IPS-11a (cell line): Measurements from ENCODE around the gene SMYD3.
"Not testable (repeated sequence)": the region's sequence is repeated elsewhere in the genome, so short reads cannot be mapped to it uniquely, and the experiment has no call there.

Experiments used
- H3K4me3 ChIP-seq: one replicate; pipeline ENCODE4 v1.5.1; 2013; ENCODE audit warnings: low read depth, low read length, control low read depth

The SMYD3 gene

DNA sequence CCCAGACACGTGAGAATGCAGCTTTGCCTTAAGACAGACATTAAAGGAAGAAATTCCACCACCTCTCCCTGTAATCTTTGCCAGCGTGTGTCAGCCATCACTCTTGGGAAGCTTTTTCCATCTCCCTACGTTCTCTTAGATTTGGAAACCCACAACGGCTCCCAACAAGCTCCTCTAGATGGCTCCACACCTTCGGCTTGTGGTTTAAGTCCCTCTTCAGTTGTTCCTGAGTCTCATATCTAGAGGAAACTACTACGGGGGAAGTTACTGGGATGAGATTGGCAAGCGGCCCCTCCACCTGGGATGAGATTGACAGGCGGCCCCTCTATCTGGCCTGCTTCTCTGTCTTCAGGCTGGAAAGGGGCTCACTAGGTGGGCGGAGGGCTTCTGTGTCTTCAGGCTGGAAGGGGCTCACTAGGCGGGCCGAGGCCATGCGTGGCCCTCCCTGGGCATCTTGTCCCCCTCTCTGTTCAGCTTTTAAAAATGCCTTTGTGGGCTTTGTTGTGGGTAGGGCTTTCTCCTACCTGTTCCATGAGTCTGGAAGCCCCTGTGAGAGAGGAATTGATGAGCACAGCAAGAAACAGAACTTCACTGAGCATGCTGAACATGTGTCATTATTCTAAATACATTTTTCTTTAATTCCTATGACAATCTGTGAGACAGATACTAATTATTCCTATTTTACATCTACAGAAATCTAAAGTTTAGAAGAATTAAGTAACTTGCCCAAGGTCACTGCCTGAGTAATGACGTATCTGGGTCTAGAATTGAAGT lies 681.8 kb downstream of the SMYD3 start:
- H3K4me3 ChIP-seq = no peak overlapping the region

DNA sequence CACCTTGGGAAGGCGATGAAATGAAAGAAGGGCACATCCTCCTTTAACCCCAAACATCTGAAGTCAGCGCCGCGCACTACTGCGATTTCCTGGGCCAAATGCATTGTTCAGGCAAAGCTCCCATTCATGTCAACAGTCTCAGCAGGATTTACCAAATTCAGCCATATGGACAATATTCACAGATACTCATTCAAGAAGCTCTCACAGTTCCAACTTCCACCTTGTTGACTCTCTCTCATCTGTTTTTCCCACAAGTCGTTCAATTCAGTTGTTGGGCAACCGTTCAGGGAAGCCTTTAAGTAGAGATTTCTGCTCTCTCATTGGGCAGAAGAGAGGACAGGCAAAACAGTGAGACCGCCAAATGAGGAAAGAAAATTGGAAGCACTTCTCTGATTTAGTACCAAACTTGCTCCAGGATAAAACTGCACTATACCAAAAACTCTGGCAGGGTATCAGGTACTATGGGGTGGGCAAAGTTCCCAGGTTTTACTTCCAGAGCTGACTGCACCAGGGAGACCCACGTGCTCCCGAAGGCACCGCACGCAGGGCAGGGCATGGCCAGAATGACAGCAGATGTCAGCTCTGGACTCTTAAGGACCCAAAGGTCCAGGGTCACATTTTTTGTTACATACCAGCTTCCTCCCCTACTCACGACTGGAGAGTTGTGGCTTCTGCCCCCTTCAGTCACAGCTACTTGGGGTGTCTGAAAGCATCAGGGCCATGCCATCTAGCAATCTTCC lies 683.5 kb downstream of the SMYD3 start:
- no peak overlapping the region for H3K4me3 ChIP-seq

DNA sequence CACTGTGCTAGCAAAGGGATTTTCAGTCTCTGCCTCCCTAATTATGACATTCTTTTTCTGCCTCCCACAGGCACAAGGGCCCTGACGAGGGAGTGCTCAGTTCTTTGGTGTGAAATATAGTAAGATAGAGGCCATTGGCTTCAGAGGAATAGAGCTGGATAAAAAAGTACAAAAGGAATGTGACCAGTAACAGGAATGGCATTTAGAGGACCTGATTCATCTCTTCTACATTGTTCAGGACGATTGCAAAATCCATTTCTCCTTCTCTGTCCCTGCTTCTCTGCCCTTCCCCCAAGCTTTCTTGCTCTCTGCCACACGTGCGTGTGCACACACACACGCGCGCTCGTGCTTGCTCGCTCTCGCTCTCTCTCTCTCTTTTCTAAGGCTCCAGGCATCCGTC lies 684.1 kb downstream of the SMYD3 start:
- no peak overlapping the region for H3K4me3 ChIP-seq

DNA sequence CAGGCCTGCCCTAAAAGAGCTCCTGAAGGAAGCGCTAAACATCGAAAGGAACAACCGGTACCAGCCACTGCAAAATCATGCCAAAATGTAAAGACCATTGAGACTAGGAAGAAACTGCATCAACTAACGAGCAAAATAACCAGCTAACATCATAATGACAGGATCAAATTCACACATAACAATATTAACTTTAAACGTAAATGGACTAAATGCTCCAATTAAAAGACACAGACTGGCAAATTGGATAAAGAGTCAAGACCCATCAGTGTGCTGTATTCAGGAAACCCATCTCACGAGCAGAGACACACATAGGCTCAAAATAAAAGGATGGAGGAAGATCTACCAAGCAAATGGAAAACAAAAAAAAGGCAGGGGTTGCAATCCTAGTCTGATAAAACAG lies 688.7 kb downstream of the SMYD3 start:
- not testable (repeated sequence) for H3K4me3 ChIP-seq

DNA sequence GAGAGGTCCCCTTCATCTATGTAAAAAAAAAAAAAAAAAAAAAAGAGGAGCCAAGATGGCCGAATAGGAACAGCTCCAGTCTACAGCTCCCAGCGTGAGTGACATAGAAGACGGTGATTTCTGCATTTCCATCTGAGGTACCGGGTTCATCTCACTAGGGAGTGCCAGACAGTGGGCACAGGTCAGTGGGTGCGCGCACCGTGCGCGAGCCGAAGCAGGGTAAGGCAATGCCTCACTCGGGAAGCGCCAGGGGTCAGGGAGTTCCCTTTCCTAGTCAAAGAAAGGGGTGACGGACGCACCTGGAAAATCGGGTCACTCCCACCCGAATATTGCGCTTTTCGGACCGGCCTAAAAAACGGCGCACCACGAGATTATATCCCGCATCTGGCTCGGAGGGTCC lies 690.6 kb downstream of the SMYD3 start:
- not testable (repeated sequence) for H3K4me3 ChIP-seq

DNA sequence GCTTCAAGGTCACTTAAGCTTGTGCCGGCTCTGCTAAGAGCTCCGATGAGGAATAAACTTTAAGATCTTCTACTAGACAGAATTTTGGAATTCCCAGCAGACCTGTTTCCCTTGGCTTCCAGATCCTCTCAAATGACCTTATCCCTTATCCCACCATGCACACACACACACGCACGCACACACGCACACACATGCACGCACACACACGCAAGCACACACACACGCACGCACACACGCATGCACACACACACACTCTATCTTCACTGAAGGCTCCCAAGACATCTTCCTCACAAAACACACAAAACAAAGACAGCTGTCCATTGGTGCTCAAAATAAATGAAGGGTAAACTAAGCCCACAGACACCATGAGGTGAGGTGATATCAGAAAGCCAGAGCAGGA lies 692.4 kb downstream of the SMYD3 start:
- H3K4me3 ChIP-seq = no peak overlapping the region

DNA sequence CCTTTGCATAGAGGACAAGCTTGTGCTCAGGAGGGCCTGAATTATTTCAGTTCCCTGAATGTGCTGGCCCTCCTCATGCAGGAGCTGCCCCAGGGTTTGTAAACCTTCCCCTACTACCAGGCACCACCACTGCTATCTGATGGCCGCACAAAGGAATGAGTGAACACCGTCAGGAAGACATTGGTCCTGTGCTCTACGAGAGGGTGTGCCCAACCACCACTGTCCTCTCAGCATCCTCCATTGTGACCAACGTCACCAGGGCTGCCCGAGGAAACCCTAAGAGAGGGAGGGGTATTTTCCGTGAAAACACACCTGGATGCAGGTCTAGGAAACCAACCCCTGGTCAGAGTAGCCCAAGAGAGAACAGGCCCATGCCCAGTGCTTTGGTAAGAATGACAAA lies 694.8 kb downstream of the SMYD3 start:
- no peak overlapping the region for H3K4me3 ChIP-seq

DNA sequence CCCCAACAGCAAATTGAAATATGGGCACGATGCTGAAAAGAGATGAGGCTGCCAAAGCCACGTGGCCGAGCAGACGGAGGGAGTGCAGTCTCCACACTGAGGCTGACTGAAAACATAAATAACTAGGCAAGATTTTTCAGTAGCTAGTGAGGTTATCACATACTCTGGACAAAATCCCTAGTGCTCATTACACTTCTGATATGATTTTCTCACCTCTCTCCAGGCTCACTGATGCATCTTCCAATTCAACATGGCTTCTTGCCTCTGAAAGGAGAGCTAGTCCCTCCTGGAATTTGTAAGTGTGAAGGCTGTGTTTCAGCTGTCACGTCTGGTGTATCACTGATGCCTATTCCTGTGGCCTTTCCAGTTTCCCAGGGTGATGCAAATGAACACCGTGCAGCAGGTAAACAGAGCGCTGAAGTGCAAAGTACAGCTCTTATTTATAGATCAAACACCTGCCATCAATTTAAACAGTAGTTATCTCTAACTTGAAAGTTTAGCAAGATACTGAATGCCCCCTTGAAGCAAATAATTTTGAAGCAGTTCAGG lies 696.2 kb downstream of the SMYD3 start:
- H3K4me3 ChIP-seq = no peak overlapping the region

DNA sequence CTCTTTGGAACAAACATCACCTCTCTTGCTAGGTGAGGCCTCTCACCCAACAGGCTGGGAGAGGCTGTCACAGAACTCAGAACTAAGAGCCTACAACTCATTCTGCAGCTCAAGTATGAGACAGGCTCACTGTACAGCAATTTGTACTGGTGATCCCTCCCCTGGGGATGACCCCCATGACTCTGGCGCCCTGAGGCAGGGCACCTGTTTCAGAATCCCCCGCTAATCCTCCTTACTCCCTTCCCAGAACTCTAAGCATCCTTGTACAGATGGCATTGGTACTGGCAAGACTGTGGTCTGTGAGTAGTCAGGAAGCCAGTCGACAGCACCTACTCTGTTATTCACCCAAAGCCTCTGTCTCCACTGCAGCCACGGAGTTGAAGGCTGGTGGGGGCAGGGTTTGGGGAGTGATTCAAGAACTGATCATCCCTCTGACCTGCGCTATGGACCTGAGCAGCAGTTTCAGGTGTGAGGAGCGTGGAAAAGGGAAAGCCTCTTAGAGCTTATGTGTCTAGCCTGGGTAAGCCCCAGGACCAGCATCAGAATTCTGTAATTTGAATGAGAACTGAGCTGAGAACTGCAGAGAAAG lies 696.8 kb downstream of the SMYD3 start:
- H3K4me3 ChIP-seq = no peak overlapping the region

DNA sequence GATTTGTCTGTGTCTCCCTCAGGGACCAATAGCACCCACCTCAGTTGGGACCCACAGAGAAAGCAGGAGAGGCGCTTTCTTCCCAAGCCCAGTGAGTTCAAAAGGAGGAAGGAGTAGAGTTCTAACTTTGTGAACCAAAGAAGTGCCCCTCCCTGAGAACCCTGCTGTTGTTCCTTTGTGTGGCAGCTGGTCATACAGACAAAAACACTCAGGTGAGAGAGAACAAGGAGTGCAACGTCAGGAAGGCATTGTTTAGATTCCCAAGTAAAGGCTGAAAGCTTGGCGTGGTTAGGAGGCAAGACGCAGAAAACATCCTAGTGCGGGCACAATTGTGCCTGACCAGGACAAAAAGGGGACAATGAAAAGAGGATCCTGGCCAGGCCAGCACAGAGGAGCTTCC lies 697.7 kb downstream of the SMYD3 start:
- no peak overlapping the region for H3K4me3 ChIP-seq

DNA sequence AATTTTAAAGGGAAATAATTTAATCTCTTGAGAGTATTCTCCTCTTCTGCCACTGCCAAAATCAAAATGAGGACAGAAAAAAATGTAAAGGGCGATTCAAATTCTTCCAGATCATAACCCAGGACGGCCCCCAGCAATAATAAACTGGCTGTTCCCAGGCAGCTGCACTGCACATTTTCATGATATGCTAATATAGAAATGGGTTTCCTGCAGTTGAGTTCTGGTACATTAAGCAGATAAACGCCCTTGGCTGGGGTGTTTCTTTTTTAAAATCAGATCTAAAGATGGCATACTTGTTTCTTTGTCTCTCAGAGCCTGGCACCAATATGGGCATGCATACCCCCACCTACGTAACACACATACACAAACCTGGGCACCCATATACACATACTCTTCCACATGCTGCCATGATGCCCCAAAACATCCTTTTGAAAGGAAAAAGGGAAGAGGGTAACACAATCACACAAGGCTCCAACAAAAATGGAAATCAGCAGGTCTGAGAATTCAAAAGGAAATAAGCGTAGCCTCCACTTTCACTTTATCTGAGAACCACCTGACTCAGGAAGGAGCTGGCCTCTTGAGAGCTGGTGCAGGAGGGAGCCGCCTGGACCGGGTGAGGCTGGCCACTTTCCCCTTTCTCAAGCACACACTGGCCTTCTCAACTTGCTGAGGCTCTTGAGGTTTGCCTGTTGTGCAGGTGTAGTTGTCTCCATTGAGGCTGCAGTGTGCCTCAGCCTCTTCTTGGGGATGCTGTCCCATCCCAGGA lies 698.9 kb downstream of the SMYD3 start:
- H3K4me3 ChIP-seq = no peak overlapping the region

DNA sequence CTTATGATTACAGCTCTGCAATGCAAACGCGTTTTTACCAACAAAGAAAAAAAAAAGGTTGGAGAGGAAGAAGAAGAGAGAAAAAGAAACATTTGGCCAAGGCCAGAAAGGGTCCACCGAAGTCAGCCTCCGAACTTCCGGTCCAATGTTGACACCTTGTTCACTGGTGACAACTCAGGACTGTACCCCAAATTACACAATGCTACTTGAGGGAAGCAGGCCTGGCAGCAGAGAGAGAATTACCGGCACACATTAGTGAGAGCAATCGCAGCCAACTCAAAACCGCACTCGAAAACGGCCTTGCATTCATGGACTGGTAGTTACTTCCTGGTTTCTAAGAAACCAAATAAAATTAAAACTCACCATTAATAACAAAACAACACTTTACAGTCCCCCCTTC lies 699.8 kb downstream of the SMYD3 start:
- H3K4me3 ChIP-seq = no peak overlapping the region

DNA sequence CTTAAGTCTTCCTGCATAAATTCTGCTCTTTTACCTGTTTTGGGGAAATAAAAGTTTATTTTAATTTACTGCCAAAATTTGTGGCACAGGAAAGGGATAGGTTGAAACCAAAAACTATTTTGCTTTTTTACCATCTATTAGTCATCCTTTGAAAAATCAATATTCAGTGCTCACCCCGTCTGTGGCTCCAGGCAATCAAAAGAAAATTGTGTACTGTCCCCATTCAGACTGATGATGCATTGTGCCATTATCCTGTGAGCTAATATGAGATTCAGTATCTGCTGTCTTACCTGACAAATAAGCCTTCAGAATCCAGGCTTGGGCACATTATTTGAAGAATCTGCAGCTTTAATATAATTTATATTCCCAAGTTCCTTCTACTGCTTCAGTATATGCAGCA lies 701.5 kb downstream of the SMYD3 start:
- no peak overlapping the region for H3K4me3 ChIP-seq

DNA sequence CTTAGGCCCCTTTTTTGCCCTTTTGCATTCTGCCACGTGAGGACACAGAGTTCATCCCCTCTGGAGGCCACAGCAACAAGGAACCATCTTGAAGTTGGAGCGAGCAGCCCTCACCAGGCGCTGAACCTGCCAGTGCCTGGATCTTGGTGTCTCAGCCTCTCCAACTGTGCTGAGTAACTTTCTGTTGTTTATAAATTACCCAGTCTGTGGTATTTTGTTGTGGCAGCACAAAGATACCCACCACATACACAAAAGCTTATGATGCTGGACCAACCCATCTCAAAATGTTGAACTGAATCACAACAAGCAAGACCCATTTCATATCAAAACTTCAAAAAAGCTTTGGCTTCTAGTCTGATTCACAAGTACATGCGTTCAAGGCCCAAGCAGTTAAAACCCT lies 702.4 kb downstream of the SMYD3 start:
- H3K4me3 ChIP-seq = no peak overlapping the region

DNA sequence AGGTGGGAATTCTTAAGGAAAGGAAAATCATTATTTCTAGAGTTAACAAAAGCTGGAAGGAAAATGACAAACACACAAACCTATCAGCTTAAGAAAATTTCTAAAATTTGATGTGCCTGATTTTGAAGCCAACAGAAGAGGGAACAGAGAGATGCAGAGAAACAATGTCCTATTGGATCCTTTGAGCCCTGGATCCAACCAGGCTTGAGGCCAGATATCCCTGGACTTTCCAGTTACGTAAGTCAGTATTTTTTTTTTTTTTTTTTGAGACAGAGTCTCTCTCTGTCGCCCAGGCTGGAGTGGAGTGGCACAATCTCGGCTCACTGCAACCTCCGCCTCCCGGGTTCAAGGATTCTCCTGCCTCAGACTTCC lies 703.4 kb downstream of the SMYD3 start:
- H3K4me3 ChIP-seq = no peak overlapping the region

DNA sequence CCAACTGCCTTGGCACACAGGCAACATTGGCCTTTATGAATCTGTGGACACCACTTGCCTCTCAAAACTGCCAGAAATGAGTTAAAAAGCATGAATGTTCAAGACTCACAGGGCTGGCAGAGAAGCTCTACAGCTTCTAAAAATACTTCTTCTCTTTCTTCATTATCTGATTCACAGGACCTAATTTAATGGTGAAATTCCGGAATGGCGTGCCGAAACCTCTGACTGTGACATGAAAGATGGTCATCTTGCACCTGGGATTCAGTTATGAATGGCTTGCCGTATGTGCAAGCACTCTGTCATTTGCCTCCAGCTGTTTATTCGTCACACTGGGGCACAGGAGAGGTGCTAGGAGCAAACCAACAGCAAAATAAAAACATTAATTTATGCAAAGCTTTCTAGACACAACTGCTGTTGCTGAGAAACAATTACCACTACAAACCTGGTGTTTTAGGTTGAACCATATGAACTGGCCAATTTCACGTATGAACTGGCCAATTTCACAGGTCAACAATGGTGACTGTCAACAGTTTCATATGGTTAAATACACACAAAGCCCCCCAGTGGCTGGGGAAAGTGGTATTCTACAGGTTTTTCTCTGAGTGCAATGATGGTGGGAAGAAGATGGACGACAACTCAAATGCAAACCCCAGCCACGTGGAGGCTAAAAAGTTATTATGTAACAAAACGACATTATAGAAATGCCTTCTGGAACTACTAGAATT lies 704.0 kb downstream of the SMYD3 start:
- no peak overlapping the region for H3K4me3 ChIP-seq

DNA sequence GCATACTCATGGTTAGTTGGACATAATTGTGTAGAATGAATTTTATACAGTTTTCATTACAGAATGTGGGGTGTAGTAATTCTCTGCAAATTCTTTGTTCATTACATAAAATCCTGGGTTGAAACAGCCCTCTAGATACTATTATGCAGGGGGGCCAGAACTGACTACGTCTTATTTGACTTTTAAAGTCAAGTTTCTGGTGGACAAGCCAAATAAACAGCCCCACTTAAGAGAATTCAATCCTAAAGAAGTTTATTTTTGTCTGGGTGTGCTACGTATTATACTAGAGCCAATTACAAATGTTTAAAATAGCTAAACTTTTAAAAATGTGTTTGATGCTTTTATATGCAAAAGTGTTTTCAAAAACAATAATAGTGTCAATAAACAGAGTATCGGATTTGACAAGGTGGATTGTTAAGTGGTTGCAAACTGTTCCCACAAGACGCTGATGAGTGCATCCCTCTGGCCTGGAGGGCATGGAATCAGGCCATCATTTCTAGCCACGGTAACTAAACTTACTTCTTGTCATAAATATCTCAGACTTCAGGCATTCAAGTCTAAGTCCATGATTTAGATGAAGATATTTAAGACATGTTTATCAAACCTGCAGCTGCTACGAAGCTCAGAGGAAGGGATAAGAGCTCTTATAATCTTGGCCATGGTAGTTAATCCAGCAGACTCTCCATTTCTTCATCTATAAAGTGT lies 706.0 kb downstream of the SMYD3 start:
- no peak overlapping the region for H3K4me3 ChIP-seq

DNA sequence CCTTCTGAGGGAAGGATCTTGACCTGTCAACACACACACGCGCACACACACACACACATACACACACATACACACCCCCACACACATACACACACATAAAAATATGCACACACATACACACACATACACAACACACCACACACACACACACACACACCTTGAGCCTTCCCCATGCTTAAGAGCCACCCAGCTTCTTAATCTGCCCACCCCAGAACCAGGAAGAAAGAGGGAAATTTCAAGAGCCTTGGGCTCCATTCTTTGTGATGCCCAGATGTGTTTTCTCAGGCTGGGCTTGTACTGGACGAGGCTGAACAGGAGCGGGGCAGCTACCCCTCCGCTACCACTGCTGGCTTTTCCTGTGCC lies 708.7 kb downstream of the SMYD3 start:
- no peak overlapping the region for H3K4me3 ChIP-seq

DNA sequence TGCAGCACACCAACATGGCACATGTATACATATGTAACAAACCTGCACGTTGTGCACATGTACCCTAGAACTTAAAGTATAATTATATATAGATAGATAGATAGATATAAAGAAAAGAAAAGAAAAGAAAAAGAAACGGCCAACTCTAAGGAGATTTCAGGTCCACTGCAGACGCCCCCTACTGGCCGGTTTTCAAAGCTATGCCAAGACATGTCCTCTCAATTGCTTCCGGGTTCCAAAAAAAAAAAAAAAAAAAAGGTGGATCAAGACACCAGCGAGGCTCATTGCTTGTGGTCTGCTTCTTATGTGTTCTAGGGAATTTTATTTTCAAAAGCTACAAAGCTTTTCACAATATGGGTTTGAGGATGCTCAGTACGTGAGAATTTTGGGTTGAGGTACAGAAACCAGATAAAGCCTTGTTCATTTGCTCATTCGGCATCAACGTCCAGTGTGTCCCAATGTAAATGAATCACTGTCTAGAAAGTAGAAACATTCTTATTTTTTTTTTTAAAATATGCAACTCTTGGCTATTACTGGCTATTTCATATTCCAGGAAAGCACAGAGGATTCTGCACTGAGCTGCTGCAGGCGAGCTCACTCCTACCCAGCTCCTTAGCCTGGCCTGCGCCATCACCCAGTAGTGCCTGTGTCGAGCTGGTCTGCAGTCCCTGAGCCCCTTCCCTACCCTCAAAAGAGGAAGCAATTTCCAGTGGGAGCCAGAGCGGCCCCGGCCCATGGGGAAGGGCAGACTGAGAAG lies 709.3 kb downstream of the SMYD3 start:
- H3K4me3 ChIP-seq = no peak overlapping the region
